IPS DF 6.9 (cell line): ENCODE measurements around the gene ZXDC.

ENCODE experiments used
- DNase-seq: peaks from one replicate; pipeline ENCODE4 v3.0.0-alpha.2; 2013; ENCODE audit warnings: low read depth, low spot score
- H3K27ac ChIP-seq: one replicate; pipeline ENCODE4 v1.5.1; 2013; ENCODE audit warnings: low read length, control low read depth
- H3K27me3 ChIP-seq: 2 replicates; pipeline ENCODE4 v1.6.1; 2013; ENCODE audit warnings: mild to moderate bottlenecking, low read length; ENCODE audit not compliant: control insufficient read depth, insufficient read depth
- H3K36me3 ChIP-seq: 2 replicates; pipeline ENCODE4 v1.6.1; 2013; ENCODE audit warnings: low read length; ENCODE audit not compliant: control insufficient read depth, insufficient read depth
- H3K4me1 ChIP-seq: 2 replicates; pipeline ENCODE4 v1.6.1; 2013; ENCODE audit warnings: low read length; ENCODE audit not compliant: control insufficient read depth, insufficient read depth
- H3K4me3 ChIP-seq: 2 replicates; pipeline ENCODE4 v1.5.1; 2013; ENCODE audit warnings: mild to moderate bottlenecking, low read length
- H3K9me3 ChIP-seq: 2 replicates; pipeline ENCODE4 v1.6.1; 2013; ENCODE audit warnings: low read length, inconsistent platforms; ENCODE audit not compliant: control insufficient read depth, insufficient read depth
- WGBS: extraction: QIAGEN DNeasy Blood & Tissue Kit; methylation state at CpG from one replicate; pipeline ENCODE4 v1.1.7; 2013; ENCODE audit warnings: mixed read lengths, missing lambda C conversion rate; ENCODE audit not compliant: insufficient read length, insufficient coverage; 5-methylcytosine and 5-hydroxymethylcytosine counted together

Gene ZXDC

GRCh38 chr3:126488886-126489569 is 13.3 kb upstream of the ZXDC start:
- H3K9me3 ChIP-seq = no peaks in the 10 kb centered on the region
- no peaks in the 10 kb centered on the region for H3K36me3 ChIP-seq
- no peaks in the 10 kb centered on the region for H3K27me3 ChIP-seq
- no peak overlapping the region for H3K27ac ChIP-seq
- peaks cover 6% of the 10 kb centered on the region for H3K4me1 ChIP-seq
- no peak for DNase-seq
- no peak overlapping the region for H3K4me3 ChIP-seq
- WGBS = no CpG with 5 or more reads among the region's 16 CpGs

GRCh38 chr3:126488185-126488584 is 12.5 kb upstream of the ZXDC start:
- DNase-seq = no peak
- no peaks in the 10 kb centered on the region for H3K9me3 ChIP-seq
- no CpG with 5 or more reads among the region's 14 CpGs for WGBS
- no peaks in the 10 kb centered on the region for H3K27me3 ChIP-seq
- H3K36me3 ChIP-seq = no peaks in the 10 kb centered on the region
- no peak overlapping the region for H3K4me3 ChIP-seq
- H3K4me1 ChIP-seq = peaks cover 6% of the 10 kb centered on the region
- H3K27ac ChIP-seq = no peak overlapping the region

- peaks cover 6% of the 10 kb centered on the region for H3K4me1 ChIP-seq
- H3K36me3 ChIP-seq = no peaks in the 10 kb centered on the region
- H3K27ac ChIP-seq = no peak overlapping the region
- no peak overlapping the region for H3K4me3 ChIP-seq
- H3K27me3 ChIP-seq = no peaks in the 10 kb centered on the region
- no peaks in the 10 kb centered on the region for H3K9me3 ChIP-seq
- no CpG with 5 or more reads among the region's 17 CpGs for WGBS
- DNase-seq = no peak
Measured at GRCh38 chr3:126487151-126487771, 11.6 kb upstream of the ZXDC start.

- Histone ChIP-seq H3K36me3 (no peaks in the 10 kb centered on the region), H3K27me3 (no peaks in the 10 kb centered on the region), H3K9me3 (no peaks in the 10 kb centered on the region), H3K27ac (no peak overlapping the region), H3K4me3 (no peak overlapping the region), H3K4me1 (peaks cover 6% of the 10 kb centered on the region)
- DNase-seq = no peak
- WGBS = no CpG with 5 or more reads among the region's 14 CpGs
Measured at GRCh38 chr3:126486360-126486847, 10.7 kb upstream of the ZXDC start.

- Histone ChIP-seq H3K4me1 (peaks cover 5% of the 10 kb centered on the region), H3K27me3 (no peaks in the 10 kb centered on the region), H3K9me3 (no peaks in the 10 kb centered on the region), H3K27ac (no peak overlapping the region), H3K36me3 (no peaks in the 10 kb centered on the region), H3K4me3 (no peak overlapping the region)
- WGBS = no CpG with 5 or more reads among the region's 9 CpGs
- no peak for DNase-seq
Measured at GRCh38 chr3:126485956-126486355, 10.3 kb upstream of the ZXDC start.

GRCh38 chr3:126485176-126485897 is 9.6 kb upstream of the ZXDC start:
- H3K27me3 ChIP-seq = no peaks in the 10 kb centered on the region
- H3K4me3 ChIP-seq = no peak overlapping the region
- no peaks in the 10 kb centered on the region for H3K9me3 ChIP-seq
- no CpG with 5 or more reads among the region's 8 CpGs for WGBS
- no peaks in the 10 kb centered on the region for H3K36me3 ChIP-seq
- peaks cover 5% of the 10 kb centered on the region for H3K4me1 ChIP-seq
- DNase-seq = no peak
- H3K27ac ChIP-seq = no peak overlapping the region

GRCh38 chr3:126484662-126485061 is 9.0 kb upstream of the ZXDC start:
- no peak for DNase-seq
- Histone ChIP-seq H3K27ac (no peak overlapping the region), H3K36me3 (no peaks in the 10 kb centered on the region), H3K4me3 (no peak overlapping the region), H3K9me3 (no peaks in the 10 kb centered on the region), H3K27me3 (no peaks in the 10 kb centered on the region), H3K4me1 (peaks cover 5% of the 10 kb centered on the region)
- no CpG with 5 or more reads among the region's 3 CpGs for WGBS

- no peaks in the 10 kb centered on the region for H3K9me3 ChIP-seq
- WGBS = no CpG with 5 or more reads among the region's 3 CpGs
Measured at GRCh38 chr3:126484148-126484547, 8.5 kb upstream of the ZXDC start.

GRCh38 chr3:126483321-126483761 is 7.7 kb upstream of the ZXDC start:
- Histone ChIP-seq H3K4me1 (peaks cover 5% of the 10 kb centered on the region), H3K4me3 (no peak overlapping the region), H3K36me3 (no peaks in the 10 kb centered on the region), H3K27me3 (no peaks in the 10 kb centered on the region), H3K9me3 (no peaks in the 10 kb centered on the region), H3K27ac (no peak overlapping the region)
- no CpG with 5 or more reads among the region's 14 CpGs for WGBS
- DNase-seq = no peak

More at GRCh38 chr3:126484148-126484547, 8.5 kb upstream of the ZXDC start:
- no peak overlapping the region for H3K27ac ChIP-seq
- peaks cover 5% of the 10 kb centered on the region for H3K4me1 ChIP-seq
- no peak overlapping the region for H3K4me3 ChIP-seq
- no peak for DNase-seq
- no peaks in the 10 kb centered on the region for H3K27me3 ChIP-seq
- H3K36me3 ChIP-seq = no peaks in the 10 kb centered on the region

- no CpG with 5 or more reads among the region's 15 CpGs for WGBS
- no peaks in the 10 kb centered on the region for H3K36me3 ChIP-seq
- peaks cover 5% of the 10 kb centered on the region for H3K4me1 ChIP-seq
Measured at GRCh38 chr3:126482503-126483255, 7.0 kb upstream of the ZXDC start.

More at GRCh38 chr3:126482503-126483255, 7.0 kb upstream of the ZXDC start:
- Histone ChIP-seq H3K27ac (no peak overlapping the region), H3K9me3 (no peaks in the 10 kb centered on the region), H3K27me3 (no peaks in the 10 kb centered on the region), H3K4me3 (no peak overlapping the region)
- no peak for DNase-seq
